GM18951 (cell line): ENCODE data around the gene EIF3CL.
"Not testable (repeated sequence)": the region's sequence is repeated elsewhere in the genome, so short reads cannot be mapped to it uniquely, and the experiment has no call there.

Experiments used
- in situ Hi-C: fragments of 300-500 bp; cut with MboI; formaldehyde crosslinking; loops from one replicate; pipeline ENCODE4 v1.12.0; 2022; ENCODE audit warnings: low sequenced_read_pairs, mixed read lengths, inconsistent platforms; ENCODE audit not compliant: unreplicated experiment

EIF3CL gene, protein sequence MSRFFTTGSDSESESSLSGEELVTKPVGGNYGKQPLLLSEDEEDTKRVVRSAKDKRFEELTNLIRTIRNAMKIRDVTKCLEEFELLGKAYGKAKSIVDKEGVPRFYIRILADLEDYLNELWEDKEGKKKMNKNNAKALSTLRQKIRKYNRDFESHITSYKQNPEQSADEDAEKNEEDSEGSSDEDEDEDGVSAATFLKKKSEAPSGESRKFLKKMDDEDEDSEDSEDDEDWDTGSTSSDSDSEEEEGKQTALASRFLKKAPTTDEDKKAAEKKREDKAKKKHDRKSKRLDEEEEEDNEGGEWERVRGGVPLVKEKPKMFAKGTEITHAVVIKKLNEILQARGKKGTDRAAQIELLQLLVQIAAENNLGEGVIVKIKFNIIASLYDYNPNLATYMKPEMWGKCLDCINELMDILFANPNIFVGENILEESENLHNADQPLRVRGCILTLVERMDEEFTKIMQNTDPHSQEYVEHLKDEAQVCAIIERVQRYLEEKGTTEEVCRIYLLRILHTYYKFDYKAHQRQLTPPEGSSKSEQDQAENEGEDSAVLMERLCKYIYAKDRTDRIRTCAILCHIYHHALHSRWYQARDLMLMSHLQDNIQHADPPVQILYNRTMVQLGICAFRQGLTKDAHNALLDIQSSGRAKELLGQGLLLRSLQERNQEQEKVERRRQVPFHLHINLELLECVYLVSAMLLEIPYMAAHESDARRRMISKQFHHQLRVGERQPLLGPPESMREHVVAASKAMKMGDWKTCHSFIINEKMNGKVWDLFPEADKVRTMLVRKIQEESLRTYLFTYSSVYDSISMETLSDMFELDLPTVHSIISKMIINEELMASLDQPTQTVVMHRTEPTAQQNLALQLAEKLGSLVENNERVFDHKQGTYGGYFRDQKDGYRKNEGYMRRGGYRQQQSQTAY

GRCh38 chr16:28403220-28404072 lies at the start of gene EIF3CL:
EIF3CL (minus strand) TSS chr16:28403841; CDS start chr16:28403618, 223 bp downstream.
- in situ Hi-C loops = loop anchor here (25.0 kb wide), 1 partner anchor 91 kb away; no protein-coding TSS in a partner anchor

DNA sequence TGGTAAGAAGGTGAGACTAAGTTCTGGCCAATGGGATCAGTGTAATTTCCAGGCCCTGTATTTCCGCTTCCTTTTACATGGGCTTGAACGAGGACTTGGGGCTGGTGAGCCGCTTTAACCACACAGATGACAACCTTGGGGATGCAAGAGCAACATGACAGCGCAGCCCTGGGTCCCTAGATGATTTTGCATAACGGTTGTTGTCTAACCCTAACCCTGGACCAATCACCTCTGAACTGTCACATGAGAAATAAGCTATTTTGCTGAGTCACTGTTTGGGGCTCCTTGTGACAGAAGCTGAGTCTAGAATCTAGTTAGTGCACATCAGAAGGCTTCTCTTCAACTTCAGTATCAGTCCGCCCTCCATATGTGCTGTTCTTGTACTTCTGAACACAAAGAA lies 43.4 kb upstream of the EIF3CL start:
- in situ Hi-C loops = not testable (repeated sequence)

- in situ Hi-C loops = not testable (repeated sequence)
Observed at GRCh38 chr16:28446388-28446787, 42.7 kb upstream of the EIF3CL start.

- in situ Hi-C loops = not testable (repeated sequence)
Observed at GRCh38 chr16:28443943-28444342, 40.3 kb upstream of the EIF3CL start.

DNA sequence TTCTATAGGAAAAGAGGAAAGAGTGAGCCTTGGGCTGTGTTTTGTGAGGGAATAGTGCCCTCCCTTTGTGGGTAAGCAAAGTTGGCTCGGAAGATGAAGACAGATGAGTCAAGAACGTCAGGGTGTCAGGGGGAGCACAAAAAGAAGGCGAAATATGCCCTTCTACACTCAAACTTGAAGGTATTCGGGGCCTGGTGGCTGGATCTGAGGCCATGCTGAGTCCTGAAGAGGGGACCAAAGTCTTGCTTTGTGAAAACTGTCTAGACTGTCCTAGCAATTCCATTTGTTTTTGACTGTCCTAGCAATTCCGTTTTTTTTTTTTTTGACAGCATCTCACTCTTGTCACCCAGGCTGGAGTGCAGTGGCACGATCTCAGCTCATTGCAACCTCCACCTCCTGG lies 35.3 kb upstream of the EIF3CL start:
- in situ Hi-C loops = not testable (repeated sequence)

DNA sequence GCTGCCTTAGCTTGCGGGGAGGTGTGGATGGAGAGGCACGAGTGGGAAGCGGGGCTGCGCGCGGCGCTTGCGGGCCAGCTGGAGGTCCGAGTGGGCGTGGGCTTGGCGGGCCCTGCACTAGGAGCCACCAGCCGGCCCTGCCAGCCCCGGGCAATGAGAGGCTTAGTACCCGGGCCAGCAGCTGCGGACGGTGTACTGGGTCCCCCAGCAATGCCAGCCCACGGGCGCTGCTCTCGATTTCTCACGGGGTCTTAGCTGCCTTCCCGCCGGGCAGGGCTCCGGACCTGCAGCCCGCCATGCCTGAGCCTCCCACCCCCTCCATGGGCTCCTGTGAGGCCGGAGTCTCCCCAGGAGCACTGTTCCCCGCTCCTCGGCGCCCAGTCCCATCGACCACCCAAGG lies 31.7 kb upstream of the EIF3CL start:
- in situ Hi-C loops = not testable (repeated sequence)

DNA sequence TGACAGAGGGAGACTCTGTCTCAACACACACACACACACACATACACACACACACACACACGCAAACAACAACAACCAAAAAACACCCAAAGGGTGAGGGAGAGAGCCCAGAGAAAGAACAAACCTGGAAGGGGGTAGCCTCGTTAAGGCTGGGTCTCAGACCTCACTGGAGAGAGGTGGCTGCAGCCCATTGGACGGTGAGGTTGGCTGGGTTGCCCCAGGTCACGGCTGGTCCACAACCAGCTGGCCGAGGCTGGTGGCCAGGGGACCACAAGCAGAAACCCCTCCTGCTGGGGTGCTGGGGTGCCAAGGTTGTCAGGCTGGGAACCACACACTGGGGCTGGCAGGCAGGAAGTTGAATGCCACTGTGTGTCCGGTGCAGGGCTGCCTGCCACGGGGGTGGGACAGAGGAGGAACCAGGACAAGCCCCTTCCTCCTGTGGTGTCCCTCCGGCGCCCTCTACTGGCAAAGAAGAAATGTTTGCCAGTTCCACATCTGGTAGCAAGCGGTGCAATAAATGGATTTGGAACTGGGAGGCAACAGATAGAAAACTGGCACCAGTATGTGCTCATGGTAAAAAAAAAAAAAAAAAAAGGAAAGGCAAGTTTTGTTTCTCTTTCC lies 22.5 kb upstream of the EIF3CL start:
- in situ Hi-C loops = not testable (repeated sequence)

DNA sequence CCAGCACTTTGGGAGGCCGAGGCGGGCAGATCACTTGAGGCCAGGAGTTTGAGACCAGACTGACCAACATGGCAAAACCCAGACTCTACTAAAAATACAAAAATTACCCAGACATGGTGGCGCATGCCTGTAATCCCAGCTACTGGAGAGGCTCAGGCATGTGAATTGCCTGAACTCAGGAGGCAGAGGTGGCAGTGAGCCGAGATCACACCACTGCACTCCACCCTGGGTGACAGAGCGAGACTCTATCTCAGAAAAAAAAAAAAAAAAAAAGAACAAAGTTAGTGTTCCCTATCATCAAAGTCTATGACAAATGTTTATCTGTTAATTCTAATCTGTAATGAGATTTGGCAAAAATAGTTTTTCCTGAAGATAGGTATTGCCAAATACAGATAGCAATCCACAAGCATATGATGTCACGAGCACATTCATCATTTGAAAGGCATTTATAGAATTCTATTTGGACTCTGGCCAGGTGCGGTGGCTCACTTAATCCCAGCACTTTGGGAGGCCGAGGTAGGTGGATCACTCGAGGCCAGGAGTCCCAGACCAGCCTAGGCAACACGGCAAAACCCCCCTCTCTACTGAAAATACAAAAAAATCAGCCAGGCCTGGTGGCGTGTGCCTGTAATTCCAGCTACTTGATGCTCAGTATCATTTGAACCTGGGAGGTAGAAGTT lies 17.6 kb upstream of the EIF3CL start:
- in situ Hi-C loops = loop anchor here (25.0 kb wide), 1 partner anchor 109 kb away; no protein-coding TSS in a partner anchor

- in situ Hi-C loops = loop anchor here (25.0 kb wide), 1 partner anchor 105 kb away; no protein-coding TSS in a partner anchor
Observed at GRCh38 chr16:28417033-28417432, 13.4 kb upstream of the EIF3CL start.

GRCh38 chr16:28414530-28414929 lies 10.9 kb upstream of the EIF3CL start:
- in situ Hi-C loops = loop anchor here (25.0 kb wide), 1 partner anchor 102 kb away; no protein-coding TSS in a partner anchor

DNA sequence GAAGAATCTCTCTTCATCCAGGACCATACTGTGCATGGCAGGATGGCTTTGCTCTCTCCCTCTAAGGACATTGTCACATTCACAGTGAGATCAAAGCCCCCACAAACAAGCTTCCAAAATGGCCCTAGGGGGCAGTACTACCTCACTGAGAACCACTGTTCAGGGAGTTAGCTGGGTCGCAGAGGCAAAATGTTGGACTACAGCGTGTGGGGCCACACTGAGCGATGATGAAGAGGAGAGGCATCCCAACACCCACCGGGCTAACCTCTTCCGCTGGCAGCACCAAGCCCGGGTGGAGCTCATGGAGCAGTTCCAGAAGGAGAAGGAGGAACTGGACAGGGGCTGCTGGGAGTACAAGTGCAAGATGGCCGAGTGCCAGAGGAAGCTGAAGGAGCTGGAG lies 9.9 kb upstream of the EIF3CL start:
- in situ Hi-C loops = loop anchor here (25.0 kb wide), 1 partner anchor 101 kb away; no protein-coding TSS in a partner anchor

- in situ Hi-C loops = not testable (repeated sequence)
Observed at GRCh38 chr16:28392054-28392453, 11.6 kb downstream of the EIF3CL start.

- in situ Hi-C loops = not testable (repeated sequence)
Observed at GRCh38 chr16:28382177-28382867, 21.3 kb downstream of the EIF3CL start.

DNA sequence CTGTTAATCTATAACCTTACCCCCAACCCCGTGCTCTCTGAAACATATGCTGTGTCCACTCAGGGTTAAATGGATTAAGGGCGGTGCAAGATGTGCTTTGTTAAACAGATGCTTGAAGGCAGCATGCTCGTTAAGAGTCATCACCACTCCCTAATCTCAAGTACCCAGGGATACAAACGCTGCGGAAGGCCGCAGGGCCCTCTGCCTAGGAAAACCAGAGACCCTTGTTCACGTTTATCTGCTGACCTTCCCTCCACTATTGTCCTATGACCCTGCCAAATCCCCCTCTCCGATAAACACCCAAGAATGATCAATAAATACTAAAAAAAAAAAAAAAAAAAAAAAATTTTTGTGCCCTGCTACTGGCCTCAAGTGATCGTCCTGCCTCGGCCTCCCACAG lies 25.8 kb downstream of the EIF3CL start:
- in situ Hi-C loops = not testable (repeated sequence)

GRCh38 chr16:28377108-28377625 lies 26.5 kb downstream of the EIF3CL start:
- in situ Hi-C loops = not testable (repeated sequence)

GRCh38 chr16:28375115-28375514 lies 28.5 kb downstream of the EIF3CL start:
- in situ Hi-C loops = not testable (repeated sequence)

DNA sequence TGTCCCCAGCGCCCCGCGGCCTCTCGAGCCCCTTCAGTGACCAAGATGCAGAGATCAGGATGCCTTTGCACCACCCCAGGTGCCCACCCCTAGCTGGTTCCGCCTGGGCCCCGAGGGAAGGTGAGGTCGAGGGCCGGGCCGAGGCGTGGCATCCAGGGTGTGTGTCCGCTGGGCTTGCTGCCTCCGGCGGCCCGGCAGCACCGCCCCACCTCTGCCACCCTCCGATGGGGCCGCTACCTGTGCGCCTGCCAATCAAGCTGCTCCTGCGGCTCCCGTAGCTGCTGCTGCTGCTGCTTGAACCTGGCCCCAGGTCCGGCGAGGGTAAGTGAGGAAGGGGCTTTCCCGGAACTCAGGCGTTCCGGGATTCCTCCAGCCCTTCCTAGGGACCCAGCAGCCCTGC lies 29.4 kb downstream of the EIF3CL start:
- in situ Hi-C loops = not testable (repeated sequence)

- in situ Hi-C loops = not testable (repeated sequence)
Observed at GRCh38 chr16:28367926-28368325, 35.7 kb downstream of the EIF3CL start.
